GM04503 (cell line): Measurements from ENCODE around the gene ZSCAN21.
A peak's percentile ranks its signal among the peaks of the same experiment; 100 is the strongest.

Source experiments
- DNase-seq: peaks from one replicate; pipeline ENCODE4 v3.0.0-alpha.2; 2012; ENCODE audit warnings: low read depth

Gene ZSCAN21

GRCh38 chr7:100029596-100029995, 20.0 kb upstream of the ZSCAN21 start:
- DNase-seq: no peak

GRCh38 chr7:100033526-100033925, 16.0 kb upstream of the ZSCAN21 start:
- no peak for DNase-seq

- DNase-seq: peak; percentile 92
Measured at GRCh38 chr7:100034871-100035510, 14.6 kb upstream of the ZSCAN21 start.

GRCh38 chr7:100035876-100036275, 13.7 kb upstream of the ZSCAN21 start:
- DNase-seq: no peak

GRCh38 chr7:100038326-100038725, 11.2 kb upstream of the ZSCAN21 start:
- no peak for DNase-seq

GRCh38 chr7:100040575-100040974, 9.0 kb upstream of the ZSCAN21 start:
- DNase-seq: no peak

- no peak for DNase-seq
Measured at GRCh38 chr7:100044718-100045117, 4.9 kb upstream of the ZSCAN21 start.

GRCh38 chr7:100048680-100049079, 894 bp upstream of the ZSCAN21 start:
- DNase-seq: no peak

GRCh38 chr7:100051611-100052010, 2.0 kb downstream of the ZSCAN21 start:
- no peak for DNase-seq

GRCh38 chr7:100053215-100053614, 3.6 kb downstream of the ZSCAN21 start:
- DNase-seq: no peak

GRCh38 chr7:100057006-100057405, 7.4 kb downstream of the ZSCAN21 start:
- DNase-seq: no peak

- DNase-seq: no peak
Measured at GRCh38 chr7:100059251-100059739, 9.7 kb downstream of the ZSCAN21 start.

GRCh38 chr7:100061518-100062193, 12.1 kb downstream of the ZSCAN21 start:
- no peak for DNase-seq

- DNase-seq: no peak
Measured at GRCh38 chr7:100063376-100063775, 13.8 kb downstream of the ZSCAN21 start.

- DNase-seq: no peak
Measured at GRCh38 chr7:100064162-100064561, 14.6 kb downstream of the ZSCAN21 start.

GRCh38 chr7:100065452-100066186, 16.0 kb downstream of the ZSCAN21 start:
- peak; percentile 78 for DNase-seq

- no peak for DNase-seq
Measured at GRCh38 chr7:100066953-100067352, 17.4 kb downstream of the ZSCAN21 start.

- DNase-seq: no peak
Measured at GRCh38 chr7:100069991-100070390, 20.4 kb downstream of the ZSCAN21 start.

- DNase-seq: no peak
Measured at GRCh38 chr7:100071018-100071723, 21.6 kb downstream of the ZSCAN21 start.

- no peak for DNase-seq
Measured at GRCh38 chr7:100072462-100072861, 22.9 kb downstream of the ZSCAN21 start.

GRCh38 chr7:100074841-100075240, 25.3 kb downstream of the ZSCAN21 start:
- no peak for DNase-seq

GRCh38 chr7:100075418-100075817, 25.8 kb downstream of the ZSCAN21 start:
- no peak for DNase-seq
